Breast epithelium (tissue), 4 donors: ENCODE results near the gene ATL1. TPM values are rescaled to one million over a fixed set of nuclear protein-coding genes. Genes with fewer than 3 reads are reported as not detected.
"Not testable (repeated sequence)": the region's sequence is repeated elsewhere in the genome, so short reads cannot be mapped to it uniquely, and the experiment has no call there.

Experiments used
- DNase-seq, 2 donors: peaks; one replicate each; pipeline ENCODE4 v3.0.0-alpha.2; 2019; ENCODE audit warnings: low spot score in 2 of 2
- H3K27ac ChIP-seq, 2 donors: fragments of 200-600 bp; sonication (generic) in 1 of 2; one replicate each; pipeline ENCODE4 v1.5.1; 2016 to 2019; ENCODE audit warnings: mild to moderate bottlenecking in 1 of 2
- H3K27me3 ChIP-seq, 2 donors: fragments of 200-600 bp; sonication (generic) in 1 of 2; one replicate each; pipeline versions ENCODE4 v1.5.1 to v1.6.0; 2017 to 2019; ENCODE audit warnings: control low read depth in 1 of 2, mild to moderate bottlenecking in 1 of 2
- H3K36me3 ChIP-seq: fragments of 200-600 bp; one replicate; pipeline ENCODE4 v1.5.1; 2019
- H3K4me1 ChIP-seq, 2 donors: fragments of 200-600 bp; sonication (generic); one replicate each; pipeline ENCODE4 v1.5.1; 2016 to 2019; ENCODE audit warnings: control low read depth in 1 of 2
- H3K4me3 ChIP-seq, 3 donors: fragments of 200-600 bp; sonication (generic); 1 replicate in 2 of 3; 2 replicates in 1 of 3; pipeline ENCODE4 v1.5.1; 2016 to 2019; ENCODE audit warnings: mild to moderate bottlenecking in 3 of 3, moderate library complexity in 2 of 3
- H3K9me3 ChIP-seq, 2 donors: fragments of 200-600 bp; sonication (generic) in 1 of 2; one replicate each; pipeline ENCODE4 v1.5.1; 2016 to 2019; ENCODE audit warnings: control low read depth in 1 of 2
- CTCF ChIP-seq, 3 donors: fragments of 450-650 bp; IDR thresholded peaks; one replicate each; pipeline ENCODE4 v1.5.1; 2016 to 2017; ENCODE audit warnings: antibody characterized with exemption in 3 of 3, mild to moderate bottlenecking in 3 of 3, moderate library complexity in 3 of 3
- POLR2A ChIP-seq: fragments of 450-650 bp; IDR thresholded peaks from one replicate; pipeline ENCODE4 v1.6.1; 2016; ENCODE audit warnings: antibody characterized with exemption, mild to moderate bottlenecking, moderate library complexity
- POLR2AphosphoS5 ChIP-seq, 3 donors: sonication (generic); formaldehyde crosslinking; IDR thresholded peaks; one replicate each; pipeline ENCODE4 v1.6.1; 2017; ENCODE audit warnings: antibody characterized with exemption in 3 of 3
- intact Hi-C: fragments of 100-400 bp; cut with DNase I; formaldehyde crosslinking; loops from one replicate; pipeline ENCODE4 v1.15.1; 2023; ENCODE audit warnings: low total_unique reads
- total RNA-seq, 3 donors: library from RNA; depleted of rRNA; stranded (reverse); fragments of >200 nt; gene quantifications; one replicate each; pipeline ENCODE4 v1.1.0, GENCODE V29; 2016

Gene ATL1
- total RNA-seq, 3 donors from 2014 or later = 10.4 to 23.7 (median 22.0) TPM

- Histone ChIP-seq H3K27me3 (no peaks in the 10 kb centered on the region), H3K9me3 (no peaks in the 10 kb centered on the region), H3K4me1 (no peaks in the 10 kb centered on the region), H3K27ac (no peak overlapping the region), H3K4me3 (no peak overlapping the region), H3K36me3 (no peaks in the 10 kb centered on the region)
- intact Hi-C loops = no loop called here
- no peak for DNase-seq
- TF ChIP-seq CTCF (IDR thresholded peaks at IDR 0.05) = peak; percentile 17 to 69 (median 56)
- TF ChIP-seq POLR2A = no peak
These were observed 59.7 kb downstream of the ATL1 start for GRCh38 chr14:50619569-50620141.

- no peak for TF ChIP-seq POLR2A
- no peak for TF ChIP-seq CTCF (IDR thresholded peaks at IDR 0.05)
- no peak for TF ChIP-seq POLR2AphosphoS5 (IDR thresholded peaks at IDR 0.05)
- Histone ChIP-seq H3K27ac (no peak overlapping the region), H3K9me3 (no peaks in the 10 kb centered on the region), H3K4me1 (no peaks in the 10 kb centered on the region), H3K4me3 (no peak overlapping the region), H3K27me3 (no peaks in the 10 kb centered on the region), H3K36me3 (no peaks in the 10 kb centered on the region)
- no peak for DNase-seq
- intact Hi-C loops = no loop called here
These were observed 60.4 kb downstream of the ATL1 start for GRCh38 chr14:50620341-50620740.

GRCh38 chr14:50622978-50623377 lies 63.0 kb downstream of the ATL1 start:
- no peak for TF ChIP-seq POLR2AphosphoS5 (IDR thresholded peaks at IDR 0.05)
- TF ChIP-seq POLR2A = no peak
- no peak for DNase-seq
- Histone ChIP-seq H3K27me3 (no peaks in the 10 kb centered on the region), H3K27ac (no peak overlapping the region), H3K36me3 (no peaks in the 10 kb centered on the region), H3K4me3 (no peak overlapping the region), H3K4me1 (no peaks in the 10 kb centered on the region), H3K9me3 (no peaks in the 10 kb centered on the region)
- intact Hi-C loops = no loop called here

- Histone ChIP-seq H3K9me3 (no peaks in the 10 kb centered on the region), H3K4me3 (no peak overlapping the region), H3K27me3 (no peaks in the 10 kb centered on the region), H3K36me3 (no peaks in the 10 kb centered on the region), H3K27ac (no peak overlapping the region), H3K4me1 (no peaks in the 10 kb centered on the region)
- TF ChIP-seq POLR2A = no peak
- TF ChIP-seq CTCF (IDR thresholded peaks at IDR 0.05) = no peak
- TF ChIP-seq POLR2AphosphoS5 (IDR thresholded peaks at IDR 0.05) = no peak
- DNase-seq = no peak
- intact Hi-C loops = no loop called here
These were observed 64.5 kb downstream of the ATL1 start for GRCh38 chr14:50624447-50624846.

GRCh38 chr14:50624947-50625346 lies 65.0 kb downstream of the ATL1 start:
- H3K4me3 ChIP-seq, H3K27me3 ChIP-seq, H3K9me3 ChIP-seq, intact Hi-C loops, H3K27ac ChIP-seq, H3K36me3 ChIP-seq, H3K4me1 ChIP-seq, DNase-seq: not testable (repeated sequence)

- TF ChIP-seq POLR2AphosphoS5 (IDR thresholded peaks at IDR 0.05) (no peak), POLR2A (no peak), CTCF (IDR thresholded peaks at IDR 0.05) (no peak)
- Histone ChIP-seq H3K4me3 (no peak overlapping the region), H3K9me3 (no peaks in the 10 kb centered on the region), H3K36me3 (peaks cover 4% of the 10 kb centered on the region), H3K4me1 (no peaks in the 10 kb centered on the region), H3K27me3 (no peaks in the 10 kb centered on the region), H3K27ac (no peak overlapping the region)
- intact Hi-C loops = no loop called here
- DNase-seq = no peak
These were observed 71.5 kb downstream of the ATL1 start for GRCh38 chr14:50631408-50631821.
